Upper lobe of right lung (tissue), 1 donor: Measurements from ENCODE around the gene IGLL5. TPM values are rescaled to one million over a fixed set of nuclear protein-coding genes. Genes with fewer than 3 reads are reported as not detected.
A peak's percentile ranks its signal among the peaks of the same experiment; 100 is the strongest.

ENCODE experiments used
- ATAC-seq: fragments of 200-7000 bp; cut with Tn5 transposase; one replicate; pipeline ENCODE4 v1.9.1; 2020; ENCODE audit warnings: mild to moderate bottlenecking, moderate library complexity
- DNase-seq: peaks from one replicate; pipeline ENCODE4 v3.0.0-alpha.2; 2020
- H3K27ac ChIP-seq: fragments of 200-600 bp; one replicate; pipeline ENCODE4 v1.8.0; 2022
- H3K27me3 ChIP-seq: fragments of 200-600 bp; one replicate; pipeline ENCODE4 v1.8.0; 2022; ENCODE audit warnings: mild to moderate bottlenecking
- H3K36me3 ChIP-seq: fragments of 200-600 bp; one replicate; pipeline ENCODE4 v1.8.0; 2022
- H3K4me1 ChIP-seq: fragments of 200-600 bp; one replicate; pipeline ENCODE4 v1.8.0; 2022
- H3K4me3 ChIP-seq: fragments of 200-600 bp; one replicate; pipeline ENCODE4 v1.8.0; 2022; ENCODE audit warnings: mild to moderate bottlenecking
- H3K9me3 ChIP-seq: fragments of 200-600 bp; one replicate; pipeline ENCODE4 v1.8.0; 2022
- CTCF ChIP-seq: fragments of 200-600 bp; IDR thresholded peaks from one replicate; pipeline ENCODE4 v1.8.0; 2022; ENCODE audit warnings: antibody characterized with exemption
- intact Hi-C: fragments of 100-400 bp; cut with DNase I; formaldehyde crosslinking; loops from one replicate; pipeline ENCODE4 v1.11.0; 2022
- total RNA-seq: library from RNA; stranded (reverse); fragmentation: NEBNext Ultra II Directional; extraction: Animal tissue kit (Norgen Biotek cat#: 25700); gene quantifications from one replicate; pipeline ENCODE4 v1.2.1, GENCODE V29; 2021
- donor health status: DM: no; HTN: yes; CAD: no; lungs with severe emphysema.

The IGLL5 gene
- total RNA-seq, 1 donor from 2014 or later = 12.3 TPM

- H3K4me1 ChIP-seq = no peaks in the 10 kb centered on the region
- TF ChIP-seq CTCF = no peak
- no peak for DNase-seq
- H3K9me3 ChIP-seq = peaks cover 10% of the 10 kb centered on the region
- intact Hi-C loops = no loop called here
- H3K36me3 ChIP-seq = no peaks in the 10 kb centered on the region
- ATAC-seq = no peak
- no peak overlapping the region for H3K4me3 ChIP-seq
- no peak overlapping the region for H3K27ac ChIP-seq
- peaks cover 18% of the 10 kb centered on the region for H3K27me3 ChIP-seq
Observed at GRCh38 chr22:22872722-22873708, 14.6 kb upstream of the IGLL5 start.

DNA sequence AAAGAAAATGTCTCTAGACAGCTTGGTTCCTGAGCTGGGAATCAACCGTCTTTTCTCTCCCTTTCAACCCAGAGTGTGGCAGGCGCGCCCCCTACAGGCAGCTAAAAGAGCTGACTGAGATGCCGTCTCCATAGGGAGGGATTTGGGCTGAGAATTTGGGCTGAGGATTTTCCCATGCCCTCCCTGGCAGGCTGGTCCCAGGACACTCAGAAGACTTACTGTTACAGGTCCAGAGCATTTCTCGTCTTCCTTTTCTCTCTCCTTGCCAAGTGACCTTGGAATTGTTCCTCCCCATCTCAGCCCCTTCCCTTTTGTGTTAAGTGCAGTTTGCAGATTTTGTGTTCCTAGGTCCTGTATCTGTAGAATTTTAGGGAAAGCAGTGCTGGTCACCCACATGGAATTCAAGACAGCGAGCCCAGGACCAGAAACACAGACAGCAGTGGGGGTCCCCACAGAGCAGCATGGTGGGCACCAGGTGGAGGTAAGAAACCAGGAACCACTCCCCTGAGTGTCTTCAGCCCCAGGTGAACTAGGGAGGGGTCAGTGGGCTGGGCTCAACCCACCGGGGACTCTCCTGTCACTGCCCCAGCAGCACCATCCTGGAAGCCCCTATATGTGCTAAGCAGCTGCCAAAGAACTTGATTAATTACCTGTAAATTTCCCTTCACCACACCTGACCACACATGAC lies 9.9 kb upstream of the IGLL5 start:
- H3K4me1 ChIP-seq = no peaks in the 10 kb centered on the region
- H3K27ac ChIP-seq = no peak overlapping the region
- peaks cover 12% of the 10 kb centered on the region for H3K27me3 ChIP-seq
- no peak overlapping the region for H3K4me3 ChIP-seq
- DNase-seq (peak; percentile 82), ATAC-seq (peak; percentile 77)
- H3K9me3 ChIP-seq = peaks cover 10% of the 10 kb centered on the region
- H3K36me3 ChIP-seq = no peaks in the 10 kb centered on the region
- peak; percentile 66 for TF ChIP-seq CTCF
- intact Hi-C loops = no loop called here

- no peak for TF ChIP-seq CTCF
- Histone ChIP-seq H3K9me3 (peaks cover 10% of the 10 kb centered on the region), H3K36me3 (no peaks in the 10 kb centered on the region), H3K27me3 (peaks cover 12% of the 10 kb centered on the region), H3K4me1 (no peaks in the 10 kb centered on the region), H3K4me3 (no peak overlapping the region), H3K27ac (no peak overlapping the region)
- intact Hi-C loops = no loop called here
- DNase-seq = no peak
- ATAC-seq = no peak
Observed at GRCh38 chr22:22878211-22878570, 9.4 kb upstream of the IGLL5 start.

DNA sequence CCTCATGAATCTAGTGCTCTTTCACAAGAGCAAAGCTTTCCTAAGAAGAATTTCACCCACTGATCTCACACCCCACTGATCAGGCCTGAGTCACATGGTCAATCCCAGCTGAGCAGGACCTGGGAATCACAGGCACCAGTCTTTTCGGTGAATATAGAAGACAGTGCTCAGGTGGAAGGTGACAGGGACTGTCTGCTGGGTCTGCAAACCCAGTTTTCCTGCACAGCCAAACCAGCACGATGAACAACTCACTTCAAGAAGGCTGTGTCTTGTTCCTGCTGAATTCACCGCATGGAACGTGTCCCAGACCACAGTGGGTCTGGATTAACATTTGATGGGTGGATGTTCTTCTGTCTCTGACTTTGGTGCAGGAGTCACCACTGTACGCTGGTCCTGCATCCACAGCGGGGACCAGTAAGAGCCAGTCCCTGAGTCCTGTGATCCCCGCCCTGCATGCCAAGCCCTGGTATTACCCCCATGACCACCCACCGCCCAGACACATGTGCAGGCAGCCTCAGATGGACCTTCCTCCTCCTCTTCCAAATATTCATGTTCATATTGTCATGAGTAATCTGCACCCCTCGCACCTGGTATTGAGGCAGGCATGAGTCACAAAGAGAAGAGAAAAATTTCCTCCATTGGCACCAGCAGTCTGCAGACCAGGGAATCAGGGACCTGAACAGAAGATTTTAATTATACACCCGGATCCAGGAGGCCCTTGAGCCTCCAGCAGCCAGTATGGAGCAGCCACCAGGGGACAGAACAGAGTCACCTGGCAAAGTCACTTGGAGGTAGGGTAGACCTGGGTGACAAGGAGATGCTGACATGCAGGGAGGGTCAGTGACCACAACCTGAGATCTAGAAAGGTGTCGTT lies 8.6 kb upstream of the IGLL5 start:
- H3K4me1 ChIP-seq = no peaks in the 10 kb centered on the region
- peaks cover 8% of the 10 kb centered on the region for H3K9me3 ChIP-seq
- no peak for ATAC-seq
- no peak for TF ChIP-seq CTCF
- intact Hi-C loops = no loop called here
- no peak overlapping the region for H3K27ac ChIP-seq
- H3K27me3 ChIP-seq = peaks cover 12% of the 10 kb centered on the region
- H3K36me3 ChIP-seq = no peaks in the 10 kb centered on the region
- DNase-seq = no peak
- H3K4me3 ChIP-seq = no peak overlapping the region

DNA sequence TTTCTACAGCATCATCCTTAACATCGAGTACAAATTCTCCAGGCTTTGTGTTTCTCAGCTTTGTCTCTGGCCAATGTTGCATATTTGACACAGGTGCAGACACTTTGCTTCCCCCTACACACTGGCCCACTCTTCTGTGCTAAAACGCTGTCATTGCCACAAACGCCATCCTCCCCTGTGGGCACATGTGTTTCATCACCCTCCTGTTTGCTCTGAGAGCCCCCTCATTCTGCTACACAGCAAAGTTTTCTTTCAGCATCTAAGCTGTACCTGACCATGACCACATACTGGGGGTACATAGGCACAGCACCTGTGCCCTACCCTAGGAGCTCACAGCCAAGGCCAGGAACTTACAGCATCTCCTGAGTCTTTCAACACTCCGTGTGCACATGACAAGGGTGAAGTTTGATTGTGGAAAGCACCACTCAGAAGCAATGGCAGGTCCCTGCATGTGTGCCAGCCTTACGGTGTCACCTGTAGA lies 7.9 kb upstream of the IGLL5 start:
- DNase-seq (no peak), ATAC-seq (no peak)
- no peak for TF ChIP-seq CTCF
- Histone ChIP-seq H3K9me3 (peaks cover 3% of the 10 kb centered on the region), H3K27ac (no peak overlapping the region), H3K4me3 (no peak overlapping the region), H3K4me1 (no peaks in the 10 kb centered on the region), H3K36me3 (no peaks in the 10 kb centered on the region), H3K27me3 (peaks cover 17% of the 10 kb centered on the region)
- intact Hi-C loops = no loop called here
